Osteoblast (primary cell): ENCODE results near the gene PPP1R9B. TPM values are rescaled to one million over a fixed set of nuclear protein-coding genes. Genes with fewer than 3 reads are reported as not detected.

ENCODE experiments used
- DNase-seq: peaks from one replicate; pipeline ENCODE4 v3.0.0; 2011; ENCODE audit warnings: low spot score, mixed read lengths; ENCODE audit not compliant: insufficient read length; ENCODE audit errors: missing footprints
- H2AFZ ChIP-seq: 2 replicates; pipeline ENCODE4 v1.6.0; 2011; ENCODE audit warnings: mild to moderate bottlenecking, low read length
- H3K27ac ChIP-seq: 2 replicates; pipeline ENCODE4 v1.5.1; 2011; ENCODE audit warnings: mild to moderate bottlenecking, low read depth, low read length, moderate library complexity
- H3K27me3 ChIP-seq: 2 replicates; pipeline ENCODE4 v1.6.0; 2012; ENCODE audit warnings: mild to moderate bottlenecking, control low read depth, inconsistent platforms, low read length, moderate library complexity; ENCODE audit not compliant: insufficient read depth
- H3K36me3 ChIP-seq: 2 replicates; pipeline ENCODE4 v1.5.1; 2011; ENCODE audit warnings: mild to moderate bottlenecking, low read length, control low read depth, moderate library complexity; ENCODE audit not compliant: insufficient read depth
- H3K4me1 ChIP-seq: 2 replicates; pipeline ENCODE4 v1.5.1; 2011; ENCODE audit warnings: mild to moderate bottlenecking, low read length, control low read depth, moderate library complexity; ENCODE audit not compliant: insufficient read depth
- H3K4me2 ChIP-seq: 2 replicates; pipeline ENCODE4 v1.6.0; 2011; ENCODE audit warnings: mild to moderate bottlenecking, low read length; ENCODE audit not compliant: insufficient read depth
- H3K4me3 ChIP-seq: fragments of 200-600 bp; sonication (generic); 3 replicates; pipeline ENCODE4 v1.5.1; 2012; ENCODE audit warnings: mild to moderate bottlenecking, low read length, inconsistent platforms; ENCODE audit not compliant: insufficient read depth
- H3K79me2 ChIP-seq: 2 replicates; pipeline ENCODE4 v1.6.0; 2012; ENCODE audit warnings: mild to moderate bottlenecking, low read length, control low read depth, inconsistent platforms; ENCODE audit not compliant: insufficient read depth
- H3K9me3 ChIP-seq: 2 replicates; pipeline ENCODE4 v1.5.1; 2011; ENCODE audit warnings: low read depth, low read length, control low read depth
- H4K20me1 ChIP-seq: 2 replicates; pipeline ENCODE4 v1.6.0; 2012; ENCODE audit warnings: mild to moderate bottlenecking, low read length, control low read depth; ENCODE audit not compliant: insufficient read depth
- CTCF ChIP-seq: IDR thresholded peaks from 2 replicates; pipeline ENCODE4 v1.5.1; 2011; ENCODE audit warnings: mild to moderate bottlenecking, low read depth, low read length, moderate library complexity; ENCODE audit errors: extremely low read depth
- total RNA-seq: library from RNA; depleted of rRNA; stranded (reverse); fragments of >200 nt; gene quantifications from 2 replicates; pipeline ENCODE4 v1.2.3, GENCODE V29; 2012

The PPP1R9B gene
- total RNA-seq, 1 donor = 48.9 TPM

- Histone ChIP-seq H3K9me3 (no peaks in the 10 kb centered on the region), H3K27me3 (no peaks in the 10 kb centered on the region), H3K4me2 (peak within 1 kb of the TSS; percentile 100), H3K4me3 (peak within 1 kb of the TSS; percentile 98), H3K4me1 (peaks cover 27% of the 10 kb centered on the region), H2AFZ (peak within 1 kb of the TSS; percentile 93), H4K20me1 (peaks cover 3% of the 10 kb centered on the region), H3K36me3 (peaks cover 29% of the 10 kb centered on the region), H3K27ac (peak within 1 kb of the TSS; percentile 53), H3K79me2 (peaks cover 9% of the 10 kb centered on the region)
- TF ChIP-seq CTCF = no peak
- peak; percentile 100 for DNase-seq
Observed at GRCh38 chr17:50094753-50095619, 55.5 kb downstream of the PPP1R9B start, which contains the start of gene PDK2. Gene PDK2, plus strand, starts transcription at chr17:50095351. Its CDS starts 85 bp downstream, at chr17:50095436.

GRCh38 chr17:50094243-50094752 is 56.2 kb downstream of the PPP1R9B start:
- Histone ChIP-seq H3K4me3 (peak overlapping the region; percentile 98), H3K27ac (peak overlapping the region; percentile 53), H3K9me3 (no peaks in the 10 kb centered on the region), H3K27me3 (no peaks in the 10 kb centered on the region), H3K4me2 (peak overlapping the region; percentile 100), H3K4me1 (peaks cover 23% of the 10 kb centered on the region), H3K36me3 (peaks cover 36% of the 10 kb centered on the region), H2AFZ (peak overlapping the region; percentile 93), H4K20me1 (no peaks in the 10 kb centered on the region), H3K79me2 (peaks cover 9% of the 10 kb centered on the region)
- TF ChIP-seq CTCF = peak; percentile 92
- DNase-seq = peak; percentile 96

GRCh38 chr17:50093807-50094206 is 56.7 kb downstream of the PPP1R9B start:
- H4K20me1 ChIP-seq = peaks cover 1% of the 10 kb centered on the region
- no peaks in the 10 kb centered on the region for H3K27me3 ChIP-seq
- no peak for TF ChIP-seq CTCF
- peak overlapping the region; percentile 93 for H2AFZ ChIP-seq
- peaks cover 9% of the 10 kb centered on the region for H3K79me2 ChIP-seq
- DNase-seq = no peak
- no peaks in the 10 kb centered on the region for H3K9me3 ChIP-seq
- H3K4me3 ChIP-seq = peak overlapping the region; percentile 98
- H3K4me2 ChIP-seq = peak overlapping the region; percentile 100
- peaks cover 23% of the 10 kb centered on the region for H3K4me1 ChIP-seq
- H3K36me3 ChIP-seq = peaks cover 36% of the 10 kb centered on the region
- peak overlapping the region; percentile 53 for H3K27ac ChIP-seq

- Histone ChIP-seq H2AFZ (no peak overlapping the region), H3K79me2 (peaks cover 9% of the 10 kb centered on the region), H4K20me1 (peaks cover 4% of the 10 kb centered on the region), H3K4me3 (no peak overlapping the region), H3K9me3 (no peaks in the 10 kb centered on the region), H3K27ac (no peak overlapping the region), H3K4me2 (no peak overlapping the region), H3K4me1 (peaks cover 23% of the 10 kb centered on the region), H3K27me3 (no peaks in the 10 kb centered on the region), H3K36me3 (peaks cover 36% of the 10 kb centered on the region)
- TF ChIP-seq CTCF = no peak
- DNase-seq = peak; percentile 44
Observed at GRCh38 chr17:50093246-50093645, 57.2 kb downstream of the PPP1R9B start.
